CD14-positive monocyte (primary cell): ENCODE results near the gene POU2F1. TPM values are rescaled to one million over a fixed set of nuclear protein-coding genes. Genes with fewer than 3 reads are reported as not detected.

Source experiments
- DNase-seq, 3 donors: peaks; one replicate each; pipeline ENCODE4 v3.0.0-alpha.2; 2011 to 2022
- H2AFZ ChIP-seq: 2 replicates; pipeline ENCODE4 v1.6.0; 2012; ENCODE audit warnings: mild to moderate bottlenecking, low read depth, low read length, inconsistent platforms; ENCODE audit not compliant: insufficient read depth, poor library complexity, severe bottlenecking
- H3K27ac ChIP-seq, 2 donors: 1 replicate in 1 of 2; 2 replicates in 1 of 2; pipeline ENCODE4 v1.5.1; 2012 to 2013; ENCODE audit warnings: low read length in 2 of 2, control low read depth in 1 of 2, inconsistent platforms in 1 of 2, low read depth in 1 of 2, mild to moderate bottlenecking in 1 of 2
- H3K27me3 ChIP-seq, 2 donors: one replicate each; pipeline versions ENCODE4 v1.6.0 to v1.6.1; 2011 to 2013; ENCODE audit warnings: low read length in 2 of 2; ENCODE audit not compliant: control insufficient read depth in 2 of 2, insufficient read depth in 2 of 2
- H3K36me3 ChIP-seq, 2 donors: replicated peaks in 1 of 2; 1 replicate in 1 of 2; 2 replicates in 1 of 2; pipeline versions ENCODE4 v1.5.1 to v1.6.1; 2012 to 2013; ENCODE audit warnings: low read length in 2 of 2, control low read depth in 1 of 2, inconsistent platforms in 1 of 2, mild to moderate bottlenecking in 1 of 2; ENCODE audit not compliant: insufficient read depth in 2 of 2, control insufficient read depth in 1 of 2
- H3K4me1 ChIP-seq, 2 donors: 1 replicate in 1 of 2; 2 replicates in 1 of 2; pipeline versions ENCODE4 v1.5.1 to v1.6.1; 2012 to 2013; ENCODE audit warnings: low read length in 2 of 2, control low read depth in 1 of 2, inconsistent platforms in 1 of 2, mild to moderate bottlenecking in 1 of 2, moderate library complexity in 1 of 2; ENCODE audit not compliant: insufficient read depth in 2 of 2, control insufficient read depth in 1 of 2
- H3K4me2 ChIP-seq: replicated peaks from 2 replicates; pipeline ENCODE3; 2012; ENCODE audit warnings: low read length, moderate library complexity, mild to moderate bottlenecking; ENCODE audit not compliant: poor library complexity, severe bottlenecking; ENCODE audit errors: extremely low read depth
- H3K4me3 ChIP-seq, 3 experiments: fragments of 200-600 bp in 1 of 3; sonication (generic) in 1 of 3; replicated peaks in 1 of 3; 1 replicate in 2 of 3; 2 replicates in 1 of 3; pipeline ENCODE4 v1.5.1; 2011 to 2013; ENCODE audit warnings: low read length in 3 of 3, mild to moderate bottlenecking in 3 of 3, control low read depth in 2 of 3, low read depth in 2 of 3, inconsistent platforms in 1 of 3, moderate library complexity in 1 of 3
- H3K79me2 ChIP-seq: 2 replicates; pipeline ENCODE4 v1.6.0; 2012; ENCODE audit warnings: mild to moderate bottlenecking, control low read depth, inconsistent platforms, low read length, moderate library complexity; ENCODE audit not compliant: insufficient read depth
- H3K9ac ChIP-seq: 2 replicates; pipeline ENCODE4 v1.6.0; 2017; ENCODE audit warnings: low read length, mild to moderate bottlenecking; ENCODE audit not compliant: insufficient read depth, poor library complexity, severe bottlenecking
- H3K9me3 ChIP-seq, 2 donors: replicated peaks in 1 of 2; 1 replicate in 1 of 2; 2 replicates in 1 of 2; pipeline versions ENCODE4 v1.5.1 to v1.6.1; 2012 to 2013; ENCODE audit warnings: low read length in 2 of 2, control low read depth in 1 of 2; ENCODE audit not compliant: control insufficient read depth in 1 of 2, insufficient read depth in 1 of 2
- H4K20me1 ChIP-seq: 2 replicates; pipeline ENCODE4 v1.6.0; 2012; ENCODE audit warnings: mild to moderate bottlenecking, low read length, control low read depth, moderate library complexity; ENCODE audit not compliant: insufficient read depth
- H3K27ac Mint-ChIP-seq, 7 donors: one replicate each; pipeline ENCODE4 v1.8.0; 2020; ENCODE audit warnings: mild to moderate bottlenecking in 7 of 7, mixed read lengths in 7 of 7, moderate library complexity in 6 of 7, inconsistent platforms in 2 of 7
- H3K27me3 Mint-ChIP-seq, 3 donors: one replicate each; pipeline ENCODE4 v1.8.0; 2021 to 2022; ENCODE audit warnings: low read depth in 3 of 3, mild to moderate bottlenecking in 3 of 3, mixed read lengths in 3 of 3, moderate library complexity in 3 of 3, inconsistent platforms in 1 of 3
- H3K36me3 Mint-ChIP-seq, 2 donors: one replicate each; pipeline ENCODE4 v1.8.0; 2020; ENCODE audit warnings: mixed read lengths in 2 of 2, inconsistent platforms in 1 of 2, mild to moderate bottlenecking in 1 of 2
- H3K4me1 Mint-ChIP-seq: one replicate; pipeline ENCODE4 v1.8.0; 2020; ENCODE audit warnings: mild to moderate bottlenecking, mixed read lengths
- H3K4me3 Mint-ChIP-seq, 2 donors: one replicate each; pipeline ENCODE4 v1.8.0; 2020; ENCODE audit warnings: mild to moderate bottlenecking in 2 of 2, mixed read lengths in 2 of 2, moderate library complexity in 1 of 2
- H3K9me3 Mint-ChIP-seq, 7 donors: one replicate each; pipeline ENCODE4 v1.8.0; 2020 to 2022; ENCODE audit warnings: mixed read lengths in 7 of 7, mild to moderate bottlenecking in 6 of 7, moderate library complexity in 6 of 7, inconsistent platforms in 2 of 7
- WGBS: methylation state at CpG from one replicate; pipeline ENCODE4 v1.1.5; 2013; ENCODE audit warnings: missing lambda C conversion rate; ENCODE audit not compliant: insufficient coverage; 5-methylcytosine and 5-hydroxymethylcytosine counted together
- intact Hi-C, 2 donors: fragments of 100-400 bp; cut with micrococcal nuclease; formaldehyde crosslinking; loops; one replicate each; pipeline versions ENCODE4 v1.15.0 to v1.15.1; 2023
- polyA plus RNA-seq, 3 donors: library from polyadenylated mRNA; depleted of rRNA in 1 of 3; unstranded in 2 of 3; stranded (reverse) in 1 of 3; fragments of 300-500 nt in 2 of 3; fragments of >200 nt in 1 of 3; fragmentation: Illumina TruSeq in 2 of 3; gene quantifications; 1 replicate in 2 of 3; 2 replicates in 1 of 3; pipeline ENCODE4 v1.2.3, GENCODE V29; 2012 to 2021
- TF ChIP-seq, protein P1 (sequence below): fragments of 200-600 bp; IDR thresholded peaks from one replicate; pipeline ENCODE4 v1.8.0; 2022; ENCODE audit warnings: antibody characterized with exemption, mild to moderate bottlenecking

Gene POU2F1
- polyA plus RNA-seq, 3 donors: 2.3 to 4.2 (median 3.9) TPM

DNA sequence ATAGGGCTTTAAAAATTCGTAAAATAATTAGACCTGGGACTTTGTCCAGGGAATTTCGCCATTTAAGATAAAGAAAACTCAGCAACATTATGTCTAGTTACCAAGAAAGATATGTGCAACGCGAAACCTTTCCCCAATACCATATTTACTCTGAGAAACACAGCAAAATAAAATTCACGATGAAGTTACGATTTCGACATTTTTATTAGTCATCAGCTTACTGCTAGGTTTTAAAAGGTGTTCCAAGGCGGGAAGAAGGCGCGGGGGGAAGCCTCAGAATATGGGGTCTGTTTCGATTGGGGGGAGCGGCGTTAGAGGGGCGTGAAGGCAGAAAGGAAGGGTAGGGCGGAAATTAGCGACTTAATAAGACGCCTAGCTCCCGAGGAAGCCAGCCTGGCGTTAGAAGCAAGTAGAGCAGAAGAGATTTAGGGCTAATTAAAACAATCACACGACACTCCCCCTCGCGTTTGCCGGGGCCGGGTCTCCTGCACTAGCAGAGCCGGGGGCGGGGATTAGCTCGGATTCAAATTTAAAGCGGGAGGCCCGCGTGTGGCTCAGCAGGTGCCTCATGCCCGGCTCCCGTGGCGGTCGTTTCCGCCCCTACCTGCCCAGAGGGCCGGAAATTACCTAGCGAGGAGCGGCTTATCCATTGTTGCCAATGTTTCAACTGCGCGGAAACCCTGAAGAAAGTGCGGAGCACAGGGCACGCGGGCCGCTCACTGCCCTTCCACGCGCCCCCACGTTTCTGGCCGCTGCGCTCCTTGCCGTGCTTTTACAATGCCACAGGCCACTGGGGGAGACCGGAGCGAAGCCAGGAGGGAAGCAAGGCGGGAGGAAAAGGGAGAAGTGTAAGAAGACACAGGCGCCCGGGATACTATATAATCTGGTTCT lies 795 bp upstream of the POU2F1 start:
- no peaks in the 10 kb centered on the region for H3K9me3 Mint-ChIP-seq
- peak overlapping the region; percentile 86 to 94 (median 91) for H3K27ac Mint-ChIP-seq
- peaks cover 30% of the 10 kb centered on the region for H3K4me1 Mint-ChIP-seq
- H3K27me3 Mint-ChIP-seq: no peaks in the 10 kb centered on the region
- peak overlapping the region; percentile 90 to 98 for H3K4me3 Mint-ChIP-seq
- WGBS: under 1% methylated on average over 48 of the region's 55 CpGs
- Histone ChIP-seq H3K4me1 (peaks cover 11 to 18% of the 10 kb centered on the region in 2 donors), H4K20me1 (no peaks in the 10 kb centered on the region), H3K9ac (peak overlapping the region; percentile 71), H3K9me3 (no peaks in the 10 kb centered on the region), H2AFZ (peak overlapping the region; percentile 94), H3K4me2 (peak overlapping the region; percentile 93), H3K36me3 (no peaks in the 10 kb centered on the region), H3K27ac (peak overlapping the region; percentile 72 to 75), H3K27me3 (no peaks in the 10 kb centered on the region), H3K79me2 (peaks cover 28% of the 10 kb centered on the region), H3K4me3 (peak overlapping the region; percentile 82 to 91 (median 91))
- TF ChIP-seq, protein P1, sequence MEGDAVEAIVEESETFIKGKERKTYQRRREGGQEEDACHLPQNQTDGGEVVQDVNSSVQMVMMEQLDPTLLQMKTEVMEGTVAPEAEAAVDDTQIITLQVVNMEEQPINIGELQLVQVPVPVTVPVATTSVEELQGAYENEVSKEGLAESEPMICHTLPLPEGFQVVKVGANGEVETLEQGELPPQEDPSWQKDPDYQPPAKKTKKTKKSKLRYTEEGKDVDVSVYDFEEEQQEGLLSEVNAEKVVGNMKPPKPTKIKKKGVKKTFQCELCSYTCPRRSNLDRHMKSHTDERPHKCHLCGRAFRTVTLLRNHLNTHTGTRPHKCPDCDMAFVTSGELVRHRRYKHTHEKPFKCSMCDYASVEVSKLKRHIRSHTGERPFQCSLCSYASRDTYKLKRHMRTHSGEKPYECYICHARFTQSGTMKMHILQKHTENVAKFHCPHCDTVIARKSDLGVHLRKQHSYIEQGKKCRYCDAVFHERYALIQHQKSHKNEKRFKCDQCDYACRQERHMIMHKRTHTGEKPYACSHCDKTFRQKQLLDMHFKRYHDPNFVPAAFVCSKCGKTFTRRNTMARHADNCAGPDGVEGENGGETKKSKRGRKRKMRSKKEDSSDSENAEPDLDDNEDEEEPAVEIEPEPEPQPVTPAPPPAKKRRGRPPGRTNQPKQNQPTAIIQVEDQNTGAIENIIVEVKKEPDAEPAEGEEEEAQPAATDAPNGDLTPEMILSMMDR: no peak
- peaks cover 0 to under 1% of the 10 kb centered on the region in 2 donors for H3K36me3 Mint-ChIP-seq
- intact Hi-C loops: loop anchor here (5.0 to 10.0 kb wide), 5 partner anchors 42 to 715 kb away; partner anchors contain the start of genes DCAF6 (in 1 of the 2) and MPC2 (in 1 of the 2)
- peak; percentile 64 to 69 (median 66) for DNase-seq

DNA sequence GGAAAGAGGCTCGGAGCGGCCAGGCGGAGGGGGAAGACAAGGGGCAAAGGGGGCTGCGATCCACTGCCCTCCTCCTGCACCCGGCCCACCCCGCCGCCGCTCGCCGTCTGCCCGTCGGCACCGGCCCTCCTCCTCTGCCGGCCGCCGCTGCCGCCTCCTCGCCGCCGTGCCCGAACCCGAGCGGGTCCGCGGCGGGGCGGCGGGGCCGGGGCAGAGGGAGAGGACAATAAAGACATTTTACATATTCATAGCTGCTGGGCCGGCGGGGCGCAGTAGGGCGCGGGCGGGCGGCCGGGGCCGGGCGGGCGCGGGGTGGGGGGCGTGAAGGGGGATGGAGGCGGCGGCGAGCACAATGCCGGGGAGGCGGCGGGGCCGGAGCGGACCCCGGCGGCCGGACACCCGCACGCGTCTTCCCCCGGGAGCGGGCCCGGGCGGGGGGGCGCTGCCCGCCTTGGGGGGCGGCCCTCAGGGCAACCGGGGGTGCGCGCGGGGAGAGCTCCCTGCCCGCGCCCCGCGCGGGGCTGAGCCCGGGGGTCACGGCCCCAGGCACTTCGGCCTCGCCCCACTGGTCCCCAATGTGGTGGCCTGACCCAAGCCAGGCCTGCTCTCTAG lies 546 bp downstream of the POU2F1 start:
- Histone ChIP-seq H3K4me2 (peak overlapping the region; percentile 78), H3K9me3 (no peaks in the 10 kb centered on the region), H3K4me1 (peaks cover 11 to 18% of the 10 kb centered on the region in 2 donors), H3K79me2 (peaks cover 41% of the 10 kb centered on the region), H3K27me3 (no peaks in the 10 kb centered on the region), H3K27ac (peak overlapping the region; percentile 86 to 97), H3K4me3 (peak overlapping the region; percentile 77 to 99 (median 91)), H4K20me1 (no peaks in the 10 kb centered on the region), H2AFZ (peak overlapping the region; percentile 80), H3K9ac (peak overlapping the region; percentile 79), H3K36me3 (no peaks in the 10 kb centered on the region)
- DNase-seq: no peak
- Mint-ChIP-seq H3K27me3 (no peaks in the 10 kb centered on the region), H3K4me1 (peaks cover 38% of the 10 kb centered on the region), H3K27ac (peak overlapping the region; percentile 84 to 97 (median 90)), H3K36me3 (peaks cover 0 to 2% of the 10 kb centered on the region in 2 donors), H3K4me3 (peak overlapping the region; percentile 90 to 99), H3K9me3 (no peaks in the 10 kb centered on the region)
- intact Hi-C loops: loop anchor here (5.0 to 10.0 kb wide), 5 partner anchors 41 to 714 kb away; partner anchors contain the start of genes DCAF6 (in 1 of the 2) and MPC2 (in 1 of the 2)
- TF ChIP-seq, protein P1: no peak
- under 1% methylated on average over 56 of the region's 76 CpGs for WGBS
